Measurements from ENCODE around the gene LSG1. TPM values are rescaled to one million over a fixed set of nuclear protein-coding genes. Genes with fewer than 3 reads are reported as not detected.

LSG1 gene
- total RNA-seq: 20.4 to 30.2 TPM (median 22.5 TPM) in 3 replicates
- long read RNA-seq, transcript LSG1-201 (14 exons, 3,572 nt): major isoform, 54 of 60 reads
- long read RNA-seq, partial matches to known transcripts: 0 of 60 reads
- long read RNA-seq, other reads (novel, unspliced or antisense): 6 of 60 reads

- Mint-ChIP-seq H3K27ac (ENCODE audit: unreplicated experiment) (peak within 1 kb of the TSS; percentile 98), H3K4me1 (ENCODE audit: low read depth) (peaks cover 14% of the 10 kb centered on the region), H3K4me3 (ENCODE audit: unreplicated experiment) (peak within 1 kb of the TSS; percentile 98), H3K36me3 (ENCODE audit: low read depth) (peaks cover 4% of the 10 kb centered on the region), H3K9me3 (ENCODE audit: low read depth) (no peaks in the 10 kb centered on the region), H3K27me3 (ENCODE audit: low read depth) (peaks cover 5% of the 10 kb centered on the region)
- no peak for TF ChIP-seq CTCF (IDR thresholded peaks at IDR 0.05)
- DNase-seq (ENCODE audit: low spot score): no peak
Observed at GRCh38 chr3:194671900-194672808, at the start of gene LSG1. TSS of gene LSG1 (minus strand) at chr3:194672191. CDS start at chr3:194672162, 29 bp downstream.

GRCh38 chr3:194720048-194720447, 48.1 kb upstream of the LSG1 start:
- no peak overlapping the region for H3K27ac Mint-ChIP-seq (ENCODE audit: unreplicated experiment)
- no peaks in the 10 kb centered on the region for H3K36me3 Mint-ChIP-seq (ENCODE audit: low read depth)
- peaks cover 12% of the 10 kb centered on the region for H3K4me1 Mint-ChIP-seq (ENCODE audit: low read depth)
- no peak overlapping the region for H3K4me3 Mint-ChIP-seq (ENCODE audit: unreplicated experiment)
- no peaks in the 10 kb centered on the region for H3K27me3 Mint-ChIP-seq (ENCODE audit: low read depth)
- TF ChIP-seq CTCF (IDR thresholded peaks at IDR 0.05): no peak
- H3K9me3 Mint-ChIP-seq (ENCODE audit: low read depth): no peaks in the 10 kb centered on the region
- no peak for DNase-seq (ENCODE audit: low spot score)

GRCh38 chr3:194718079-194718478, 46.1 kb upstream of the LSG1 start:
- Mint-ChIP-seq H3K27me3 (ENCODE audit: low read depth) (no peaks in the 10 kb centered on the region), H3K36me3 (ENCODE audit: low read depth) (no peaks in the 10 kb centered on the region), H3K4me3 (ENCODE audit: unreplicated experiment) (no peak overlapping the region), H3K4me1 (ENCODE audit: low read depth) (peaks cover 31% of the 10 kb centered on the region), H3K9me3 (ENCODE audit: low read depth) (no peaks in the 10 kb centered on the region), H3K27ac (ENCODE audit: unreplicated experiment) (no peak overlapping the region)
- no peak for DNase-seq (ENCODE audit: low spot score)
- TF ChIP-seq CTCF (IDR thresholded peaks at IDR 0.05): no peak

- H3K9me3 Mint-ChIP-seq (ENCODE audit: low read depth): no peaks in the 10 kb centered on the region
- H3K27ac Mint-ChIP-seq (ENCODE audit: unreplicated experiment): peak overlapping the region; percentile 95
- H3K36me3 Mint-ChIP-seq (ENCODE audit: low read depth): no peaks in the 10 kb centered on the region
- no peak overlapping the region for H3K4me3 Mint-ChIP-seq (ENCODE audit: unreplicated experiment)
- no peaks in the 10 kb centered on the region for H3K27me3 Mint-ChIP-seq (ENCODE audit: low read depth)
- peaks cover 49% of the 10 kb centered on the region for H3K4me1 Mint-ChIP-seq (ENCODE audit: low read depth)
- TF ChIP-seq CTCF (IDR thresholded peaks at IDR 0.05): no peak
- DNase-seq (ENCODE audit: low spot score): no peak
Observed at GRCh38 chr3:194715022-194715800, 43.2 kb upstream of the LSG1 start.

GRCh38 chr3:194714564-194714963, 42.6 kb upstream of the LSG1 start:
- H3K27me3 Mint-ChIP-seq (ENCODE audit: low read depth): no peaks in the 10 kb centered on the region
- H3K4me3 Mint-ChIP-seq (ENCODE audit: unreplicated experiment): no peak overlapping the region
- H3K27ac Mint-ChIP-seq (ENCODE audit: unreplicated experiment): peak overlapping the region; percentile 95
- DNase-seq (ENCODE audit: low spot score): no peak
- no peak for TF ChIP-seq CTCF (IDR thresholded peaks at IDR 0.05)
- H3K9me3 Mint-ChIP-seq (ENCODE audit: low read depth): no peaks in the 10 kb centered on the region
- H3K36me3 Mint-ChIP-seq (ENCODE audit: low read depth): no peaks in the 10 kb centered on the region
- H3K4me1 Mint-ChIP-seq (ENCODE audit: low read depth): peaks cover 49% of the 10 kb centered on the region

All from chondrocyte (in vitro differentiated cells).